GM18951 (cell line): ENCODE results near the gene CCDC159.
"Not testable (repeated sequence)": the region's sequence is repeated elsewhere in the genome, so short reads cannot be mapped to it uniquely, and the experiment has no call there.

ENCODE experiments used
- POLR2A ChIP-seq: IDR thresholded peaks from 4 replicates; pipeline ENCODE4 v1.6.1; 2011; ENCODE audit warnings: mild to moderate bottlenecking; ENCODE audit not compliant: insufficient read length, insufficient read depth; ENCODE audit errors: extremely low read depth
- in situ Hi-C: fragments of 300-500 bp; cut with MboI; formaldehyde crosslinking; loops from one replicate; pipeline ENCODE4 v1.12.0; 2022; ENCODE audit warnings: low sequenced_read_pairs, mixed read lengths, inconsistent platforms; ENCODE audit not compliant: unreplicated experiment

CCDC159 gene

GRCh38 chr19:11324748-11325389, 21.4 kb upstream of the CCDC159 start:
- in situ Hi-C loops, result no loop called here
- no peak for TF ChIP-seq POLR2A

- in situ Hi-C loops, result no loop called here
- TF ChIP-seq POLR2A, result no peak
Observed at GRCh38 chr19:11325544-11325943, 20.8 kb upstream of the CCDC159 start.

- no peak for TF ChIP-seq POLR2A
- in situ Hi-C loops, result no loop called here
Observed at GRCh38 chr19:11330127-11330526, 16.2 kb upstream of the CCDC159 start.

- TF ChIP-seq POLR2A, result no peak
- in situ Hi-C loops, result no loop called here
Observed at GRCh38 chr19:11331502-11331901, 14.8 kb upstream of the CCDC159 start.

GRCh38 chr19:11332822-11333221, 13.5 kb upstream of the CCDC159 start:
- TF ChIP-seq POLR2A, result no peak
- in situ Hi-C loops, result no loop called here

- in situ Hi-C loops, result not testable (repeated sequence)
Observed at GRCh38 chr19:11333838-11334237, 12.5 kb upstream of the CCDC159 start.

GRCh38 chr19:11335449-11336146, 10.7 kb upstream of the CCDC159 start:
- in situ Hi-C loops, result no loop called here
- no peak for TF ChIP-seq POLR2A

GRCh38 chr19:11337080-11337479, 9.2 kb upstream of the CCDC159 start:
- in situ Hi-C loops, result no loop called here
- no peak for TF ChIP-seq POLR2A

- TF ChIP-seq POLR2A, result no peak
- in situ Hi-C loops, result no loop called here
Observed at GRCh38 chr19:11338121-11338520, 8.2 kb upstream of the CCDC159 start.

- in situ Hi-C loops, result no loop called here
- TF ChIP-seq POLR2A, result no peak
Observed at GRCh38 chr19:11338569-11339253, 7.6 kb upstream of the CCDC159 start.

GRCh38 chr19:11339254-11340098, 6.8 kb upstream of the CCDC159 start, which contains the start of gene RAB3D:
RAB3D (minus strand) TSS chr19:11339657; CDS start chr19:11337399, 2,258 bp downstream.
- in situ Hi-C loops, result no loop called here
- peak; percentile 76 for TF ChIP-seq POLR2A

- in situ Hi-C loops, result not testable (repeated sequence)
Observed at GRCh38 chr19:11340099-11340467, 6.2 kb upstream of the CCDC159 start.

GRCh38 chr19:11342429-11342828, 3.9 kb upstream of the CCDC159 start:
- TF ChIP-seq POLR2A, result no peak
- in situ Hi-C loops, result no loop called here

- TF ChIP-seq POLR2A, result no peak
- in situ Hi-C loops, result no loop called here
Observed at GRCh38 chr19:11345122-11345803, 1.1 kb upstream of the CCDC159 start.
